ENCODE measurements around the gene NUP214. TPM values are rescaled to one million over a fixed set of nuclear protein-coding genes. Genes with fewer than 3 reads are reported as not detected.
"Not testable (repeated sequence)": the region's sequence is repeated elsewhere in the genome, so short reads cannot be mapped to it uniquely, and the experiment has no call there.

Gene NUP214
- total RNA-seq, 6 experiments from 2014 or later = 34.2 to 43.7 (median 39.3) TPM

DNA sequence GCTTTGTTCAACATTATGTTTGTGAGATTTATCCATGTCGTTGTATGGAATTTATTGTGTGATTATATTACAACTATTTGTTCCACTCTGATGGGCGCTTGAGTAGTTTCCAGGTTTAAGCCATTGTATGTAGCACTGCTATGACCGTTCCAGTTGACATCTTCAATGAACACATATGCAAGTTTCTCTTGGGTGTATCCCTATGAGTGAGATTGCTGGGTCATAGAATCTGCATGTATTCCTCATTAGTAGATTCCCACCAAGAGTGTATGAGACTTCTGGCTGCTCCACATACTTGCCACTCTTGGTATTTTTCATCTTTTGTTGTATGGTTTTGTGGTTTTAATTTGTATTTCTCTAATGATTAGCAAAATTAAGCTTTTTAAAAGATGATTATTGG, 22.9 kb downstream of the NUP214 start:
- Mint-ChIP-seq H3K27me3 (ENCODE audit: insufficient read depth) (no peaks in the 10 kb centered on the region; the same call in 1 of the 2 replicates), H3K9me3 (no peaks in the 10 kb centered on the region), H3K36me3 (ENCODE audit: low read depth) (peaks cover 19% of the 10 kb centered on the region), H3K4me3 (no peak overlapping the region), H3K27ac (no peak overlapping the region), H3K4me1 (ENCODE audit: low read depth) (no peaks in the 10 kb centered on the region)
- no peak for DNase-seq
- TF ChIP-seq, protein P1, sequence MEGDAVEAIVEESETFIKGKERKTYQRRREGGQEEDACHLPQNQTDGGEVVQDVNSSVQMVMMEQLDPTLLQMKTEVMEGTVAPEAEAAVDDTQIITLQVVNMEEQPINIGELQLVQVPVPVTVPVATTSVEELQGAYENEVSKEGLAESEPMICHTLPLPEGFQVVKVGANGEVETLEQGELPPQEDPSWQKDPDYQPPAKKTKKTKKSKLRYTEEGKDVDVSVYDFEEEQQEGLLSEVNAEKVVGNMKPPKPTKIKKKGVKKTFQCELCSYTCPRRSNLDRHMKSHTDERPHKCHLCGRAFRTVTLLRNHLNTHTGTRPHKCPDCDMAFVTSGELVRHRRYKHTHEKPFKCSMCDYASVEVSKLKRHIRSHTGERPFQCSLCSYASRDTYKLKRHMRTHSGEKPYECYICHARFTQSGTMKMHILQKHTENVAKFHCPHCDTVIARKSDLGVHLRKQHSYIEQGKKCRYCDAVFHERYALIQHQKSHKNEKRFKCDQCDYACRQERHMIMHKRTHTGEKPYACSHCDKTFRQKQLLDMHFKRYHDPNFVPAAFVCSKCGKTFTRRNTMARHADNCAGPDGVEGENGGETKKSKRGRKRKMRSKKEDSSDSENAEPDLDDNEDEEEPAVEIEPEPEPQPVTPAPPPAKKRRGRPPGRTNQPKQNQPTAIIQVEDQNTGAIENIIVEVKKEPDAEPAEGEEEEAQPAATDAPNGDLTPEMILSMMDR (IDR thresholded peaks at IDR 0.05) = no peak

DNA sequence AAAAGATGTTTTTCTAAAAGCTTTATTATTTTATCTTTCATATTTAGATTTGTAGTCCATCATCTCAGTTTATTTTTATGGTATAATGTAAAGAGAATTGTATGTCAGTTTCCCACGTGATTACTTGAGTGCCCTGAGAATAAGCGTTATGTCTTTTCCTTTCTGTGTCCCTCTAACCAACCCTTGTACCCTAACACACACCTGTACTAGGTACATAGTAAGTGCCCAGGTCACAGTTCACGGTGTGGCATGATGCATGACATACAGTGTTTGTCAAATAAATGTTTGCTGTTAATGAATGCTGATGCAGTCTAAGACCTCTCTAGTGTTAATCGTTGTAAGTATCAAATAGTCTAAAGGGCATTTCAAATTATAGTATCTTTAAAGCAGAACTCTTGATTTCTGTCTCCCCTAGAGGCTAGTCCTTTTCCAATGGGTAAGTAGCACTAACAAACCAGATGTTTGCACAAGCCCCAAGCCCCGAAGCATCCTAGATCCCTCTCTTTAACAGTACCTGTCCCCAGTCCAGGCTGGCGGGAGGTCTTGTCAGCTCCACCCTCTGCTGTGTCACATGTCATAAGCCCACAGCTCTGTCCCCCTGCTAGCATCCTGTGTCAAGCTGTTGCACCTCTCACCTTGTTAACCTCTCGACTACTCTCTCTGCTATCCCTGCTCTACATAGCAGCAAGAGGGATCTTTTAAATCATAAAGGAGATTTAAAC, 23.7 kb downstream of the NUP214 start:
- no peaks in the 10 kb centered on the region; the same call in 1 of the 2 replicates for H3K27me3 Mint-ChIP-seq (ENCODE audit: insufficient read depth)
- no peak overlapping the region for H3K4me3 Mint-ChIP-seq
- DNase-seq = no peak
- H3K36me3 Mint-ChIP-seq (ENCODE audit: low read depth) = peaks cover 24% of the 10 kb centered on the region
- no peak overlapping the region for H3K27ac Mint-ChIP-seq
- TF ChIP-seq, protein P1 (IDR thresholded peaks at IDR 0.05) = no peak
- H3K4me1 Mint-ChIP-seq (ENCODE audit: low read depth) = no peaks in the 10 kb centered on the region
- no peaks in the 10 kb centered on the region for H3K9me3 Mint-ChIP-seq

DNA sequence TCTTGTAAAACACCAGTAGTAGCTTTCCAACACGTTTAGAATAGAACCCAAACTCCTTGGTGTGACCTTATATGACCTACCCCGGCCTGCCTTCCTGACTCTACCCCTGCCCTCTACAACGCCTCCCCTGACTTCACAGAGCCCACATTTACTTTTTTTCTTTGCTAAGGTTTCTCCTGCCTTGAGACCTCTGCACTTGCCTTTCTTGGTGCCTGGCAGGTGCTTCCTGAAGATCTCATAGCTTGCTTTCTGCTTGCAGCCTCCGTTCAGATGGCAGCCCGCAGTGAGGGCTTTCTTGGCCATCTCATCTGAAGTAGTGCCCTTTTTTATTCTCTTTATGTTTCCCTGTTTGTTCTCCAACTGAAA, 24.3 kb downstream of the NUP214 start:
- Mint-ChIP-seq H3K4me1 (ENCODE audit: low read depth) (no peaks in the 10 kb centered on the region), H3K4me3 (no peak overlapping the region), H3K36me3 (ENCODE audit: low read depth) (peaks cover 29% of the 10 kb centered on the region), H3K27ac (no peak overlapping the region), H3K27me3 (ENCODE audit: insufficient read depth) (no peaks in the 10 kb centered on the region; the same call in 1 of the 2 replicates), H3K9me3 (no peaks in the 10 kb centered on the region)
- no peak for DNase-seq
- TF ChIP-seq, protein P1 (IDR thresholded peaks at IDR 0.05) = no peak

DNA sequence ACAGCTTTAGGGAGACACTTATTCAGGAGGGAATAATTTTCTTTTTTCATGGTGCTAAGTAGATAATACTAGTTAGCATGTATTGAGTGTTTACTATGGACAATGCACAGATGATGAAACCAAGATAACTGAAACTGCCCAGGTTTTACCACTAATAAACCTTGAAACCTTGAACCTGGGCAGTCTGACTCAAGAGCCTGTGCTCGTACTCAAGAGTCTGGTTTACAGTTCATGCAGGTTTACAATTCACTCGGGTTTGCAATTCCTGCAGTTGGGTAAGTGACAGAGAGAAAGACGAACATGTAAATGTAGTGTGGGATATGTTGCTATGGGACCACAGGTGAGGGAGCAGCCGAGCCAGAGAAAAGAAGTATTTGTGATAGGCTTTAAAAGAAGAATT, 28.2 kb downstream of the NUP214 start:
- no peak overlapping the region for H3K4me3 Mint-ChIP-seq
- no peak overlapping the region for H3K27ac Mint-ChIP-seq
- H3K27me3 Mint-ChIP-seq (ENCODE audit: insufficient read depth) = no peaks in the 10 kb centered on the region; the same call in 1 of the 2 replicates
- TF ChIP-seq, protein P1 (IDR thresholded peaks at IDR 0.05) = no peak
- H3K4me1 Mint-ChIP-seq (ENCODE audit: low read depth) = no peaks in the 10 kb centered on the region
- peaks cover 23% of the 10 kb centered on the region for H3K36me3 Mint-ChIP-seq (ENCODE audit: low read depth)
- no peak for DNase-seq
- no peaks in the 10 kb centered on the region for H3K9me3 Mint-ChIP-seq

DNA sequence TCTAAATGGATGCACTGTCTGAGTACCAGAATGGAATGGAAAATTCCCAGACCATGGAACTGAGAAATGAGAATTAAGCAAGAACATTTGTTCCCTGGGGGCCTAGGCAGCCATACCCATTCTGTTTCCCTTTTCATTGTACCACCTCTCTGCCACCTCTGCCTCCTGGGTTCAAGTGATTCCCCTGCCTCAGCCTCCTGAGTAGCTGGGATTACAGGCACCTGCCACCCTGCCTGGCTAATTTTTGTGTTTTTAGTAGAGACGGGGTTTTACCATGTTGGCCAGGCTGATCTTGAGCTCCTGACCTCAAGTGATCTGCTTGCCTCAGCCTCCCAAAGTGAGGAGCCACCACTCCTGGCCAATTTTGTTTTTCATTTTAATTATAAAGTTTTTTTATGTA, 33.3 kb downstream of the NUP214 start:
- H3K9me3 Mint-ChIP-seq; DNase-seq; H3K4me1 Mint-ChIP-seq (ENCODE audit: low read depth); H3K27me3 Mint-ChIP-seq (ENCODE audit: insufficient read depth); H3K27ac Mint-ChIP-seq; H3K4me3 Mint-ChIP-seq: not testable (repeated sequence)
- peaks cover 18% of the 10 kb centered on the region for H3K36me3 Mint-ChIP-seq (ENCODE audit: low read depth)

DNA sequence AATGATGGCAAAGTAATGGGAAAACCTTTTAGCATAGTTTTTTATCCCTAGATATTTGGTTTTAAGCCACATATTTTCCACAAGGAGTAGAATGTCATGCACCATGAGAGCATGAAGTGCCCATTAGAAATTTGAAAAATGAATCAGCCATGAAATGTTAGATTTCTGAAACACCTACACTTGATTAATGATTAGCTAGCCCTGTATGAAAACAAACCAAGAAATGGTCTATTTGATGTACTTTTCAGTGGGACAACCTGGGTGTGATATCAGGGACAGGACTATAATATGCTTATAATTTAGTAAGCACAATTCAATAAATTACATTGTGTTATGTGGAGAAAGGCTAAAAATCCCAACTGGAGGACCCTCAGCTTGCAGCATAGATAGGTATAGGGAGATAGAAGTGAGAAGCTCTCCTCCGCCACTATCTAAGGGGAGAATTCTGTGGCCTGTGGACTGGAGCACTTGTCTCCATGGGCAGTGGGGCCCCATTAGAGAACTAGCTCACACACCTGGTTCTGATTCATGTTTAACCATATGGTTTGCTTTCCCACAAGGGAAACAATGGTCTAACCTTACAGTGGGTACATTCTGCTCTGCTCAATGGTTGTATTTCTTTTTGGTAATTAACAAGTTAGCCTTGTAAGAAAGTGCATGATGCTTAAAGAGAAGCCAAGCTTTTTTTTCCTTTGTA, 35.2 kb downstream of the NUP214 start:
- Mint-ChIP-seq H3K36me3 (ENCODE audit: low read depth) (peaks cover 9% of the 10 kb centered on the region; the same call in 1 of the 2 replicates), H3K4me3 (no peak overlapping the region), H3K9me3 (no peaks in the 10 kb centered on the region), H3K4me1 (ENCODE audit: low read depth) (no peaks in the 10 kb centered on the region), H3K27me3 (ENCODE audit: insufficient read depth) (peaks cover 2% of the 10 kb centered on the region; the same call in 1 of the 2 replicates), H3K27ac (no peak overlapping the region)
- TF ChIP-seq, protein P1 (IDR thresholded peaks at IDR 0.05) = no peak
- no peak for DNase-seq

Measured in HFFc6 (cell line).